GM06990 (cell line): ENCODE measurements around the gene ANGPTL4.

Experiments
- DNase-seq: peaks from one replicate; pipeline ENCODE4 v3.0.0-alpha.2; 2011; ENCODE audit not compliant: insufficient read length; ENCODE audit errors: extremely low read depth
- H3K27me3 ChIP-seq: replicated peaks from 2 replicates; pipeline ENCODE4 v1.6.0; 2011; ENCODE audit warnings: low read length; ENCODE audit not compliant: control insufficient read depth, insufficient read depth
- H3K36me3 ChIP-seq: 2 replicates; pipeline ENCODE4 v1.5.1; 2011; ENCODE audit warnings: low read length; ENCODE audit not compliant: control insufficient read depth, insufficient read depth
- H3K4me3 ChIP-seq: replicated peaks from 2 replicates; pipeline ENCODE4 v1.5.1; 2011; ENCODE audit warnings: low read depth, mild to moderate bottlenecking, control low read depth, low read length
- CTCF ChIP-seq: IDR thresholded peaks from 2 replicates; pipeline ENCODE4 v1.5.1; 2011; ENCODE audit warnings: low read length, control low read depth, mild to moderate bottlenecking, inconsistent platforms; ENCODE audit not compliant: insufficient read depth, poor library complexity, severe bottlenecking

Gene ANGPTL4

GRCh38 chr19:8396185-8396562 is 32.2 kb downstream of the ANGPTL4 start:
- DNase-seq, result no peak
- no peaks in the 10 kb centered on the region for H3K27me3 ChIP-seq
- H3K36me3 ChIP-seq, result peaks cover 6% of the 10 kb centered on the region
- no peak overlapping the region for H3K4me3 ChIP-seq
- TF ChIP-seq CTCF, result no peak

- peak; percentile 62 for DNase-seq
- no peak overlapping the region for H3K4me3 ChIP-seq
- peak; percentile 85 for TF ChIP-seq CTCF
- peaks cover 6% of the 10 kb centered on the region for H3K36me3 ChIP-seq
- H3K27me3 ChIP-seq, result no peaks in the 10 kb centered on the region
Observed at GRCh38 chr19:8396563-8397203, 32.7 kb downstream of the ANGPTL4 start.

- Histone ChIP-seq H3K27me3 (no peaks in the 10 kb centered on the region), H3K4me3 (no peak overlapping the region), H3K36me3 (peaks cover 10% of the 10 kb centered on the region)
- DNase-seq, result no peak
- no peak for TF ChIP-seq CTCF
Observed at GRCh38 chr19:8397271-8397670, 33.3 kb downstream of the ANGPTL4 start.

DNA sequence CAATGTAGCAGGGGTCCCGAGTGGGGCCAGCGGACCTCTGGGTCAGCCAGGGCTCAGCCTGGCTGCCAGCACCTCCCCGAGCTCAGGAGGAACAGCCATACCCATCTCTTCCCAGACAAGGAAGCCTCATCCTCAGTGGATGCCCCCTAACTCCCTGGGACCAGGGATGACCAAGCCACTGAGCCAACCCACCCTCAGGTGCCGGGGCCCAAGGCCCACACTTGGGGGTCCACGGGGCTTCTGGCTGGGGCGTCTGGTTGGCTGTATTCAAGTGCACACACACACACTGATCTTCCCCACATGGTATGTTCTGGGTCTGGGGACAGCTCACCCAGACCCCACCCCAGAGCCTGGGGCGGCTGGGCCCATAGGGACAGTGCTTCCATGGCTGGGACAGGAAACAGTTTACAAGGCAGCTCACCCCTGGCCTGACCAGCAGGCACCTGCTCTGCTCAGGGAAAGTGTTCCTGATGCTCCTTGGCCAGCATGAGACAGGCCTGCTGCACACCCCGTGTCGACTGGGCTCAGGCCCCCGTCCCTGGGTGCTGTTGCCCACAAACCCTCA is 33.9 kb downstream of the ANGPTL4 start:
- no peak overlapping the region for H3K4me3 ChIP-seq
- H3K36me3 ChIP-seq, result peaks cover 12% of the 10 kb centered on the region
- TF ChIP-seq CTCF, result no peak
- H3K27me3 ChIP-seq, result no peaks in the 10 kb centered on the region
- DNase-seq, result no peak

DNA sequence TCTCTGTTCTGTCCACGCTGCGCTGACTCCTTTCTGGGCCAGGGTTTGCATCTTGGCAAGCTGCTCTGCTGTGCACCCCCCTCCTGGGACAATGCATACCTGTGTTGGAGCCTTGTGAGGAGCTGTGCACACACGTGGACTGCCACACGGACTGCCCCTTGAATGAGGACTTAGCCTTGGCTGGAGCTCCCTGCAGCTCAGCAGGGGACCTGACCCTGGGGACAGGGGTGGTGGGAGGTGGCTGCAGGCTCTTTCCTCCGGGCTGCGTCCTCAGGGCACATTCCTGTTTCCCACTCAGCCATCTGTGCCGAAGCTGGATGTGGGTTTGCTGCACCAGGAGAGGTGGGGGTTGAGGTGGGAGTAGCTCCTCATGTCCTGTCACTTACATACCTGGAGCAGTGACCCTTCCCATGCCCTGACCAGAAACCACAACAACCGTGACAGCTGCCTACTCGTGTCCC is 34.4 kb downstream of the ANGPTL4 start:
- no peak for TF ChIP-seq CTCF
- Histone ChIP-seq H3K4me3 (no peak overlapping the region), H3K36me3 (peaks cover 17% of the 10 kb centered on the region), H3K27me3 (no peaks in the 10 kb centered on the region)
- DNase-seq, result no peak
